GM19240 (cell line): ENCODE data around the gene ADGB.
"Not testable (repeated sequence)": the region's sequence is repeated elsewhere in the genome, so short reads cannot be mapped to it uniquely, and the experiment has no call there.

Experiments
- DNase-seq: peaks from one replicate; pipeline ENCODE4 v3.0.0; 2011; ENCODE audit warnings: low spot score; ENCODE audit not compliant: insufficient read length

Gene ADGB

DNA sequence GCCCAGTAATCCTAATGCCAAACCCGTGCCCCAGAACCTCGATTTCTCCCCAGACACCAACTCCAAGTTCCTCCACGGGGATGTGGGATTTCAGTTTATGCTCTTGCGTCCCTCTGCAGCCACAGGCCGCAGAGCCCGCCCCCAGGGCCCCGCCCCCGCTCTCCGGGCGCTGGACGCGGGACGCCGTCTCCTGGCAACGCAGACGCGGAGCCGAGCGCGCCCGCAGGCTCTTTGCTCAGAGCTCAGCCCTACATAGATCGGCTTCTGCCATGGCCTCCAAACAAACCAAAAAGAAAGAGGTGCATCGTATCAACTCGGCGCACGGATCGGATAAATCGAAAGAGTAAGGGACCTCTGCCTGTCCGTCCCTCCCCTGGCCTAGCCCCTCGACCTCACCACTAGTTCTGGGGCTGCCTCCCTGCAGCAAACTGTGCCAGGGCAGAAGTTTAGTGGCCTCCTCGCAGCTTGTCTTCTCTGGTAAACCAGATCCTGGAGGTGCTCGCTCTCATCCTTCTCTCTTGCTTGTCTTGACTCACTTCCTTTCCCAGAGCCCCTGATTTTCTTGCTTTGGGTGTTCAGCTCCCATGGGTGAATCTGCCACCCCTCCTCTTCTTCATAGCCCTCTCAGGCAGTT, at the start of gene ADGB:
TSS of gene ADGB (plus strand) at position 201 of the 634 bp plus-strand sequence. CDS start at position 270, 69 bp downstream.
- no peak for DNase-seq

DNA sequence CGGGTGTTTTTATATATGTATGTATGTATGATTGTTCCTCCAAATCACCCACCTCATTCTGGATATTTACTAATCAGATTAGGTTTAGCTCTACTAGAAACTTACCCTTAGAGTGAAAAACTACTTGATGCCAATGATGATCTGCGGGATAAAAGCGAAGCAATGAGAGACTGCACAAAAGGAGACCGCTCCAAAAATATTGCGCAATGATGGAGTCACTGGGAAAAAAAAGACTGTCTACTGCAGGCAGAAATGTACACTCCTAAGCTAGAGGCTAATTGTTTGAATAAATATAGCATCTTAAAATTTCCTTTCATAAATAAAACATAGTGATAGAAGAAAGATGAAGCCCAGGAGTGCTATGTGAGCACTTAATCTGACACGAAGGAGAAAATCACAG, 47.9 kb upstream of the ADGB start:
- DNase-seq, result no peak

DNA sequence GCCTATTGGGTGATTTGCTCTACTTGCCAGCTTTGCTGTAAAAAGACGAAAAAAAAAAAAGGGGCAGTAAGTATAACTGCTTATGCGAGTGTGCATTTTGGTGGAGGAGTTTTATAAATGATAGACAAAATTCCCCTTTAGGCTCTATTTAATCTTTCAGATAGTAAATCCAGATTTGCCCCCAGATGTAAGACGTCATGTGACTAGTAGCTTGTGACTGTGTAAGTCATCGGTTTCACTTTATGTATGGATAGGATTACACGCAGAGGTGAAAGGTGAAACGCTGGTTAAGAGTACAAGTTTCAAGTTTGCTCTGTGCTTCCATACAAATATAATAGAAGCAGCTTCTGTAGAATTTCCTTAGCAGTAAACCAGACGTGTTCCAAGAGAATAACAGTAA, 47.2 kb upstream of the ADGB start:
- no peak for DNase-seq

DNA sequence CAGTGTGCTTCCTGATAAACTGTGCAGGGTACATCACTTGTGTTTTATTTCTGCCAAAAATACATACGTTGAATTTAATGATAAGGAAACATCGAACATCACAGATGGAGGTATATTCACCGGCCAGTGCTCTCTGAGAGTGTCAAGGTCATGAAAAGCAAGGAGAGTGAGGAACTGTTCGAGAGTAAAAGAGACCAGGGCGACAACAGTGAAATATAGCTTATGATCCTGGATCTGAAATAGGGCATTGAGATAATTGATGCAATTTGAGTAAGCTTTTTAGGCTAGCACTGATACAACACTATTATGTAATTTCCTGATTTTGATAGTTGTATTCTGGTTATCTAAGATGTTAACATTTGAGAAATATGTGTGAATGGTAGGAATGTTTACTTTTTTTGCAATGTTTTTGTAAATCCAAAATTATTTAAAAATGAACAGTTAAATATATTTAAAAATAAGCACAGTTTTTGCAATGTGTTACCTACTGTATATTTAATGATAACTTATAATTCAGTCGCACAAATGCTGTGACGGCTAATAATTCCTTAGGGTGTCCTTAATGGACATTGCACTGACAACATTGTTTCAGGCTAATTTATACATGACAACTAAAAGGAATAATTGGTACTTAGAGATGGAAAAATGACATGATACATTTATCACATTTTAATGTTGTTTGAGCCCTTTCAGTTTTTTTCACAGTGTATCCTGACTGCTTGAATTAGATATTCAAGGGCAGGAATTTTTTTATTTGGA, 45.2 kb upstream of the ADGB start:
- DNase-seq, result no peak

DNA sequence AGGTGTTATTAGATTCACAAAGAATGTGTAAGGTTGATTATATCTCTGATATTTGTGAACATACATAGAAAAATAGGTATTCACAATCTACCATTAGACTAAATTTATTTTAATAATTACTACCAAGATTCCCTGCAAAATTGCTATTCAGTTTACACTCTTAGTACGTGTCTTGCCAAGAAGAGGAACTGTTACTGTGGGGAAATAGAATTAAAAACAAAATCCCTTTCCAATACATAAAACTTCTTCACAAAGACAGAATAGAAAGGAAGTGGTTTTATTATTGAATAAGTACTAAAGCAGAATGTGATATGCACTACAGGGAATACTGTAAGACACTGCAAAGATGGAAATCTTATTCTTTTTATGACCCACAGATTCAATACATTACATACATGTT, 38.2 kb upstream of the ADGB start:
- DNase-seq, result no peak

DNA sequence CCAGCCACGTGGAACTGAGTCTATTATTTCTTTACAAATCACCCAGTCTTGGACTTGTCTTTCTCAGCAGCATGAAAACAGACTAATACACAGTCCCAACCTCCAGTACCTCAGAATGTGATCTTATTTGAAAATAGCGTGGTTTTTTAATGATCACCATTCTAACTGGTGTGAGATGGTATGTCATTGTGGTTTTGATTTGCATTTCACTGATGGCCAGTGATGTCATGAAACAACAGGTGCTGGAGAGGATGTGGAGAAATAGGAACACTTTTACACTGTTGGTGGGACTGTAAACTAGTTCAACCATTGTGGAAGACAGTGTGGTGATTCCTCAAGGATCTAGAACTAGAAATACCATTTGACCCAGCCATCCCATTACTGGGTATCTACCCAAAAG, 32.1 kb upstream of the ADGB start:
- not testable (repeated sequence) for DNase-seq

DNA sequence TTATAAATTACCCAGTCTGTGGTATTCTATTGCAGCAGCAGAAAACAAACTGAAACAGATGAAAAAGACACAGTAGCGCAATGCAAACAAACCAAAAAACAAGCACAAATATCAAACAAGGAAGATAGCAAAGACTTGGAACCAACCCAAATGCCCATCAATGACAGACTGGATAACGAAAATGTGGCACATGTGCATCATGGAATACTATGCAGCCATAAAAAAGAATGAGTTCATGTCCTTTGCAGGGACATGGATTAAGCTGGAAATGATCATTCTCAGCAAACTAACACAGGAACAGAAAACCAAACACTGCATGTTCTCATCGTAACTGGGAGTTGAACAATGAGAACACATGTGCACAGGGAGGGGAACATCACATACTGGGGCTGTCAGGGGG, 30.2 kb upstream of the ADGB start:
- not testable (repeated sequence) for DNase-seq

DNA sequence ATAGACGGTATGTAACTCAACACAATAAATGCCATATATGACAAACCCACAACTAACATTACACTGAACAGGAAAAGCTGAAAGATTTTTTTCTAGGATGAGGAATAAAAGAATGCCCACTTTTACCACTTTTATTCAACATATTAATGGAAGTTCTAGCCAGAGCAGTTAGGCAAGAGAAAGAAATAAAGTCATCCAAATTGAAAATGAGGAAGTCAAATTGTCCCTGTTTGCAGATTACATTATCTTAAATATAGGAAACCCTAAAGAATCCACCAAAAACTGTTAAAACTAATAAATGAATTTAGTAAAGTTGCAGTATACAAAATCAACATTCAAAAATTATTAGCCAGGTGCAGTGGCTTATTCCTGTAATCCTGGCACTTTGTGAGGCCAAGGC, 24.6 kb upstream of the ADGB start:
- no peak for DNase-seq

DNA sequence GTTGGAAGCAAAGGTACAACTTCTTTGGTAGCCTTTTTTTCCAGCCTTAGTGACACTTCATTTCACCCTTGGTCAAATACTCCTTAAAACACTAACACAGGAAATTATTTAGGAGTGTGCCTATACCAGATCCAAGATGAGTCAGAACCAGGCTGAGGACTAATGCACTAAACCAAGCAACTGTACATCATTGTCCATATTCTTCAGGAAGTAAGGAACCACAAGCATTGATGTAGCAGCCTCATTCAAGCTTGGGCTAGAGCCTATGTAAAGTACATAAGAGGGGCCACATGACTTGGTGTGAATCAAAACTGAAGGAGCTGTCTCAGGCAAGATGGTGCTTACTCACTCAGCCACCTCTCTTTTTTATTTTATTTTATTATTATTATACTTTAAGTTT, 20.7 kb upstream of the ADGB start:
- no peak for DNase-seq

DNA sequence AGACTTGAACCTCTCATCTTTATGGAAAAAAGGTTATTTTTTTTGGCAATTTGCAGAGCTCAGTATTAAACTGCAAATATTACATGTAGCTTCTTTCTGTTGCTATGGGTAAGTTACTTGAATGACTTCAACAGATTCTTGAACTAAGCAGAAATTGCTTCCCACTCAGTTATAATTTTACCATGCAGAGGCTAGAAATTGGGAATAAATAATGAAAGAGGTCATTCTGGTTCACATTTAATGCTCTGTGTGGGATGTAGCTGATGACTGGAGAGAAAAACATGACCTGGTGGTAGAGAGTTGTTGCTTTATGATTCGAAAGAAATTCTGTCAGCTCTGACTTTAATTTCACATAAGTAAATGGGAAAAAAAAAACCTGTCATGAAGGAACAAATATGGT, 16.8 kb upstream of the ADGB start:
- no peak for DNase-seq

DNA sequence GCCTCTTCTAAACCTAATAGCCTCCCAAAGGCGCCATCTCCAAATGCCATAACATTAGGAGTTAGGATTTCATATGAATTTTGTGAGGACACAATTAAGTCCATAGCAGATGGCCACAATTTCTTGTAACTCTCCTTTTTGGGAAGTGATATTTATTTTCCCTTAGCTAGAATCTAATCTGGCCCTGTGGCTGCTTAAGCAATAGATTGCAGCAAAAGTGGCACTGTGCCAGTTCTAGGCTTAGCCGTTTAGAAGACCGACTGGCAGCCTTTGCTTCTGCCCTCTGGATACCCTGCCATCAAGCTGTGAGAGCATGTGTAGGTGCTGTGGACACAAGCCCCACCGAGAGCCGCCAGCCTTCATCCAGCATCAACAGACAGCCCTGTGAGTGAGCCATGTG, 15.9 kb upstream of the ADGB start:
- DNase-seq, result no peak

DNA sequence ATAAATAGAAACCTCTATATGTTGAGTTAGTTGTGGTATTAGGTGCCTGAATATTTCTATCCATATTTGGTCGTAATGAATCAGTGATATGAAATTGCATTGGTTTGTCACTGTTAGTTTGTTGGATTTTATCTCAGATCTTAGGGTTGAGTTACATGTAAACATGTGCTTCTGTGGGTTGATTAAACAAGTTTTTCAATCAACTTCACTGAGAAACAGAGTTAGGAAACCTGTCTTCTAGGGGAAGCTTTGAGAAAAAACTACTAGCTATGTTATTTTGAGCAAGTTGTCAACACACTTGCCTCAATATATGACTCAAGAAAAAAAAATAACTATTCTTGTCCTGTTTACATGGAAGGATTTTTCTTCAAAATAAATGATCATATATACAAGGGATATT, 14.8 kb upstream of the ADGB start:
- no peak for DNase-seq

DNA sequence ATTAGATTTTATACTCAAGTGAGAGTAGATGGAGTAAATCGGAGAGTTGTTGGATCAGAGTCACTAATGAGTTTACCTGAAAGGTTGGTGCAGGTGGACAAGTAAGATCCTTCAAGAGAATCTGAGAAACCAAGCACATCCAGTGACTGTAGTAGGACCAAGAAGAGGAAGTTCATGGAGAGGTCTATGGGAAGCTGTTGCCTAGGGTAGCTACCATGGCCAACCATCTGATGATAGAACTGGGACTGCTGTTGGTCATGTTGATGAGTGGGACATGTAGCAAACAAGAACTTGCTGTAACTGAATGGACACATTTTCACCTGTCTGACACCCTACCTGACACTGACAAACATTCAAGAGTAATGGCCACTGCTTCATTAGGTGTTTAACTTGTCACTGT, 11.3 kb upstream of the ADGB start:
- no peak for DNase-seq

DNA sequence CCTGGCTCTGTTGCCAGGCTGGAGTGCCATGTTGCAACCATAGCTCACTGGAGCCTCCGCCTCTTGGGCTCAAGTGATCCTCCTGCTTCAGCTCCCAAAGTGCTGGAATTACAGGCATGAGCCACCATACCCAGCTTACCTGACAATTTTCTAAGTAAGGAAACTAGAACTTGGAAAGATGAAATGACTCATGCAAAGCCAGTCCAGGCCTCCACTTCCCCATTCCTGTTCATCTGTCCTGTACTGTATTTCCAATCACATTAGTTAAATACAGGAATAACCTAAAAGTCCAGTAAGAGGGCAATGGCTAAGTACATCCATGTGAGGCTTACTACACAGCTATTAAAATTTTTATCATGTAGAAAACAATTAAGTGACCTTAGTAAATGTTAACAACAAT, 8.3 kb upstream of the ADGB start:
- DNase-seq, result no peak

DNA sequence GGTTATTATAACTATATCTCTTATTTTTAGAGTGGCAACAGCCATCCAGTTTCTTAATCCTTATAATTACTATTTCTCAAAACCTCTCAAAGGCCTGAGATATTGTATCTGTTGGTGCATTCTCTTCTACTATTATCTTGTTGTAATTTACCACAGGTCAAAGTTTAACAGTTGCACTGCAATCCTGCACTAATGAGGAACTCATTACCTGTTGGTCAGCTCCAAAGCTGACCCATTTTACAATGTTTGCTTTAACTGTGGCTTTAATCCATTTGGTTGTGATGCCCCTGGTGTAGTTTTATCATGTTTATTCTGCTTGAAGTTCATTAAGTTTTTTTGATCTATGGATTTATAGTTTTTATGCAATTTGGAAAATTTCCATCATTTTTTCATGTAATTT, 6.3 kb upstream of the ADGB start:
- DNase-seq, result no peak

DNA sequence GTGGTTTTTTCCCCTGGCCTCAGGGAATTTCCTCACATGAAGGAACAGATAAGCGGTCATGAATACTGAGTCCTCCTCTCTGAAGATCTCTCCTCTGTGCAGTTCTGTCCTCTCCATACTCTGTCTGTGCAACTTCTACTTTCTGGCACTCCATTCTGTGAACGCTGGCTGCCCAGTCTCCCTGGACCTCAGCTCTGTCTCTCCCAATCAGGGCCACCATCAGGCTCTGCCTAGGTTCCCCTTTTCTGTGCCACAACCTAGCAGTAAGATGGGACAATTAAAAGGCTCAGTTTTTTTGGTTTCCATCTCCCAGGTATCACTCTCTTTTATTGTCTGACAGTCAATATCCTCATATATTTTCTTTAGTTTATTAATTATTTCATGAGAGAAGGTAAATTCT, 4.8 kb upstream of the ADGB start:
- no peak for DNase-seq

DNA sequence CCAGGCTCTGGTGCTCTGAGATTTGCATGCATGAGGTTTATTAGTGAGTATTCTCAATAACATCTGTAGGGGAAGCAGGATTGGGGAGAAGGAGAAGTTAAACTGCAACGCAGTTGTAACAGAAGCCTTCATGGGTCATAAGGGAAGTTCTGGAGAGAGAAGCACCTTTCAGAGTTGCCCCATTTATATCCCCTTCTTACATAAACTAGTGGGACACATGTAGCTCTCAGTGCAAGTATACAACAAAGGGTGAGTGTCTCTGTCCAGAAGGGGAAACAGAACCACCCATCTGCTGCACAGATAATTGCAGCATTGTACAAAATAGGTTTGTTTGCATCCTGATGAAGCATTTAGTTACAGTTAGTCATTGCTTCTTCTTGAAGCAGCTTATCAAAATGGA, 4.3 kb upstream of the ADGB start:
- no peak for DNase-seq

DNA sequence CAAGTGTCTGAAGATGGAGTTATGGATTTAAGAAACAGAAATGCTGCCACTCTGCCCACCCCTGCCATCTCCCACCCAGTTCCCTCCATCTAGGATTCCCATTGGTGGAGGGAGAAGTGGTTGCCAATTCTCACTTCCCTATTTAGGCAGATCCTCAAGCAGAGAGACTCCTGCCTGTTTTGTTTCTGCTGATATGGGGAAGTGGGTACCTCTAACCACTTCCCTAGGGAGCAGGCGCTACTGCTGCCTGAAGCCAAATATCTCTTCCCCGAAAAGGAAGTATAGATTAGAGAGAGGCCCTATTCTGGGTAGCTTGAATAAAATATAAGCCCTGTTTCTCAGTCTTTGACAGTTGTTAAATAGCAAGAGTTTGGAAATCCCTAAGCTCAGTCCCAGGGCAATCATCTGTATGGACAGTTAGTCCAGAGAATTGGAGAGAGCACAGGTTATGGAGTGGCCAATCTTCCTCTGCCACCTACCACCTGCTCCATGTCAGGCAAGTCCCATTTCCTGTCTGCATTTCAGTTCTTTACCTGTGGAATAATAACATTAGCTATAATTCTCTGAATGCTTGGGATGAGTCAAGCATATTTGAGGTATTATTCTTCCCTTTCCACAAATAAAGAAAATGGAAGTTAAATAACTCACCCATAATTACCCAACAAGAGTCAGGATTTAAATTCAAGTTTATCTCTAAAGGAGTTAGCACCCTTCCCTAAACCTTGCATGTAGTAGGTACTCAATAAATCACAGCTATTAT, 2.6 kb upstream of the ADGB start:
- DNase-seq, result no peak

DNA sequence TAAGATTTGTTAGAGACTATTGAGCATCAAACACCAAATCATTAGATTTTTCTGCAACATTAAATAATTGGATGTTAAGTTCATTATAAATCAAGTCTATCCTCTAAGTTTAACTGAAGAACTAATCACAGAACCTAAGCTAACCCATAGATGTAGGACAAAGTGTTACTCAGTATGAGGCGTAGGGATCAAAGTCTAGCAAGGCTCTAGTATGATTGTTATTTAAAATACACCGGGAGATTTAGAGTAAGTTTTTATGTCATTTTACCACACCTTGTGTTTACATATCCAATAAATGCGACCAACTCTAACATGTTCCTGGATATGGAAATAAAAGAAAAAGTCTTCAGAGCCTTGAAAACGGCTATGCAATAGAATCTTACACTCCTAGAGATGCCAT, 2.6 kb downstream of the ADGB start:
- DNase-seq, result no peak

DNA sequence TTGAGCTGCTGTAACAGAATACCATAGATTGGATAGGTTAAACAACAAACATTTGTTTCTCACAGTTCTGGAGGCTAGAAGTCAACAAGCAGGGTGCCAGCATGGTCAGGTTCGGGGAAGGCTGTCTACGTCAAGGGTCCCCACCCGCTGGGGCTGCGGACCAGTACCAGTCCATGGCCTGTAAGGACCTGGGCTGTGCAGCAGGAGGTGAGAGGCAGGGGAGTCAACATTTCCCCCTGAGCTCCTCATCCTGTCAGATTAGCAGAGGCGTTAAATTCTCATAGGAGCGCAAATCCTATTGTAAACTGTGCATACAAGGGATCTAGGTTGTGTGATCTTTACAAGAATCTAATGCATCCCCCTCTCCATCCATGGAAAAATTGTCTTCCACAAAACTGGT, 3.8 kb downstream of the ADGB start:
- DNase-seq, result no peak

DNA sequence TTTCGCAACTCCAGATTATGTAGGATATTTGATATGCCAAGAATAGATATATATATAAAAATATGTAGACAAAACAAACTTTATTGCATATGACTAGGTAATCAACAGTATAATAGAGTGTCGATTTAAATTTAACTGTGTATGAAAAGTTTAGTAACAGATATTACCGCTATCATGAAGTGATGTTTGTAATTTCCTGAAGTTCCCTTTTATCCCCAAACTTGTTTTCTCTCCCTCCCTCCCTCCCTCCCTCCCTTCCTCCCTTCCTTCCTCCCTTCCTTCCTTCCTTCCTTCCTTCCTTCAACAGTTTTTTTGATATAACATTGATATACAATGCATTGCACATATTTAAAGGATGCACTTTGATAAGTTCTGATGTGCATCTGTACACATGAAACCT, 15.2 kb downstream of the ADGB start:
- DNase-seq, result no peak

DNA sequence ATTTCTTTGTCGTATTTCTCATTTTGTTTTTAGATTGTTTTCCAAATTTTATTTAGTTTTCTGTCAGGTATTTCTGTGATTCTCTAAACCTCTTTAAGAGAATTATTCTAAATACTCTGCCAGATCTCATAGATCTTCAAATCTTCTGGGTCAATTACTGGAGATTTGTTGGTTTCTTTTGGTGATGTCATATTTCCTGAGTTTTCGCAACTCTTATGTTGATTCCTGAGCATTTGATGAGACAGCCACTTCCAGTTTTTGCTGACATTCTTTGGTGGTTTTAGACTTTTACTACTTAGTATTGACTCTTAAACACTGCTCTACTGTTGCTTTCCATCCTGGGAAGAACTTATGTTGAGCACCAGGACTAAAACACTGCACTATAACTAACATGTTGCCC, 21.9 kb downstream of the ADGB start:
- no peak for DNase-seq

DNA sequence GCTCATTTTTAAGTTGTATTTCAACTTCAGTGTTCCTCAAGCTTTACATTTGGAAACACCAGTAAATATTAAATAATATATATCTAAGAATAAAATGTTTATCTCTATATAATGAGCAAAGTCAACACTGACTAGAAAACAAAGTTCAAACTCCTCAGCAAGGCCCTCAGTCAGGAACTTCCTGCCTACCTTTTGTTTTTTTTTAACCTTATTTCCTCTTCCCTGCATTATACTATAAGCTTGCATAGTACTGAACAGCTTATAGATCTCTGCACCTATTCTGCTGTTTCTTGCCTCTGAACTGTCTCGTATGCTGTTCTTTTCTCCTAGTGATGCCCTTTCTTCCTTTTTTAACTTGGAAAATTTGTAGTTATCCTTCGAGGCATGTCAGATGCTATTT, 29.6 kb downstream of the ADGB start:
- no peak for DNase-seq
